HepG2 (cell line): ENCODE data around the gene C2orf42. TPM values are rescaled to one million over a fixed set of nuclear protein-coding genes. Genes with fewer than 3 reads are reported as not detected.

Source experiments
- EED ChIP-seq: sonication (generic); formaldehyde crosslinking; IDR thresholded peaks from 2 replicates; pipeline ENCODE4 v1.5.0; 2020; ENCODE audit warnings: mild to moderate bottlenecking, missing genetic modification reagents
- ERF ChIP-seq: IDR thresholded peaks from 2 replicates; pipeline ENCODE4 v1.6.1; 2018; ENCODE audit warnings: missing biosample characterization, missing genetic modification reagents
- ESRRA ChIP-seq: sonication (generic); formaldehyde crosslinking; IDR thresholded peaks from 2 replicates; pipeline ENCODE4 v1.5.1; 2020; ENCODE audit warnings: mild to moderate bottlenecking, low read depth, missing genetic modification reagents
- HES4 ChIP-seq: sonication (generic); formaldehyde crosslinking; IDR thresholded peaks from 2 replicates; pipeline ENCODE4 v1.9.0; 2021; ENCODE audit warnings: mild to moderate bottlenecking, missing genetic modification reagents, borderline replicate concordance
- HNF4A ChIP-seq: sonication (generic); formaldehyde crosslinking; IDR thresholded peaks from 2 replicates; pipeline ENCODE4 v1.4.0; 2020; ENCODE audit warnings: missing genetic modification reagents
- ISL2 ChIP-seq: sonication (generic); formaldehyde crosslinking; IDR thresholded peaks from 2 replicates; pipeline ENCODE4 v1.5.0; 2020; ENCODE audit warnings: missing genetic modification reagents
- KLF13 ChIP-seq: sonication (generic); formaldehyde crosslinking; IDR thresholded peaks from 2 replicates; pipeline ENCODE4 v1.4.0; 2020; ENCODE audit warnings: mild to moderate bottlenecking, missing genetic modification reagents
- KLF15 ChIP-seq: sonication (generic); formaldehyde crosslinking; IDR thresholded peaks from 2 replicates; pipeline ENCODE4 v1.8.1; 2023; ENCODE audit warnings: borderline replicate concordance, mild to moderate bottlenecking, inconsistent platforms, missing genetic modification reagents, mixed read lengths
- NCOA1 ChIP-seq: sonication (generic); formaldehyde crosslinking; IDR thresholded peaks from 2 replicates; pipeline ENCODE4 v1.9.0; 2021; ENCODE audit warnings: missing genetic modification reagents
- PCBP1 ChIP-seq: fragments of 200-400 bp; formaldehyde crosslinking; IDR thresholded peaks from 2 replicates; pipeline ENCODE4 v1.6.1; 2017; ENCODE audit warnings: mild to moderate bottlenecking, low read depth, low read length, borderline replicate concordance
- PREB ChIP-seq: sonication (generic); formaldehyde crosslinking; IDR thresholded peaks from 2 replicates; pipeline ENCODE4 v1.4.0; 2020; ENCODE audit warnings: missing genetic modification reagents
- RAD51 ChIP-seq: fragments of 450-650 bp; IDR thresholded peaks from 2 replicates; pipeline ENCODE4 v1.6.1; 2016; ENCODE audit warnings: borderline replicate concordance
- THAP8 ChIP-seq: sonication (generic); formaldehyde crosslinking; IDR thresholded peaks from 2 replicates; pipeline ENCODE4 v1.5.1; 2020; ENCODE audit warnings: missing genetic modification reagents, mild to moderate bottlenecking, borderline replicate concordance
- ZFP82 ChIP-seq: sonication (generic); formaldehyde crosslinking; IDR thresholded peaks from 2 replicates; pipeline ENCODE4 v1.5.1; 2020; ENCODE audit warnings: mild to moderate bottlenecking, missing genetic modification reagents, borderline replicate concordance
- ZNF12 ChIP-seq: sonication (generic); formaldehyde crosslinking; IDR thresholded peaks from 2 replicates; pipeline ENCODE4 v1.5.0; 2020; ENCODE audit warnings: missing genetic modification reagents
- ZNF430 ChIP-seq: sonication (generic); formaldehyde crosslinking; IDR thresholded peaks from 2 replicates; pipeline ENCODE4 v1.9.0; 2021; ENCODE audit warnings: mild to moderate bottlenecking, missing genetic modification reagents
- ZNF614 ChIP-seq: IDR thresholded peaks from 2 replicates; pipeline ENCODE4 v1.6.1; 2018; ENCODE audit warnings: missing biosample characterization, missing genetic modification reagents, inconsistent platforms, borderline replicate concordance
- ZNF800 ChIP-seq: sonication (generic); formaldehyde crosslinking; IDR thresholded peaks from 2 replicates; pipeline ENCODE4 v1.4.0; 2020; ENCODE audit warnings: missing genetic modification reagents
- polyA plus RNA-seq, 8 experiments: library from polyadenylated mRNA; depleted of rRNA in 3 of 8; stranded (reverse) in 7 of 8; unstranded in 1 of 8; fragments of >200 nt; fragmentation: Illumina TruSeq in 4 of 8; extraction: Trizol in 4 of 8; gene quantifications; 2 replicates each; pipeline versions ENCODE4 v1.2.1 to v1.2.3, GENCODE V29; 2011 to 2016; ENCODE audit warnings: low read depth in 4 of 8, missing spikeins in 1 of 8, mixed read lengths in 1 of 8; ENCODE audit not compliant: insufficient read depth in 1 of 8
- total RNA-seq, 5 experiments: library from RNA; depleted of rRNA; stranded (reverse); fragments of >200 nt; fragmentation: Illumina TruSeq; extraction: Trizol; gene quantifications; 2 replicates each; pipeline ENCODE4 v1.2.3, GENCODE V29; 2016; ENCODE audit warnings: low read depth in 1 of 5
- TF ChIP-seq, protein P1 (sequence below): sonication (generic); formaldehyde crosslinking; IDR thresholded peaks from 2 replicates; pipeline ENCODE4 v1.5.0; 2020; ENCODE audit warnings: mild to moderate bottlenecking, missing genetic modification reagents, borderline replicate concordance
- TF ChIP-seq, protein P2 (sequence below): sonication (generic); formaldehyde crosslinking; conservative IDR thresholded peaks from 2 replicates; pipeline ENCODE4 v1.4.0; 2020; ENCODE audit warnings: missing genetic modification reagents

C2orf42 gene
- total and polyA plus RNA-seq, 2 of the 13 experiments (the other 11 are each of a cell fraction or from before 2014, with no cell fraction given) = 9.3 to 9.9 TPM

GRCh38 chr2:70132244-70133126, 58.3 kb downstream of the C2orf42 start (continued):
- TF ChIP-seq, protein P1, sequence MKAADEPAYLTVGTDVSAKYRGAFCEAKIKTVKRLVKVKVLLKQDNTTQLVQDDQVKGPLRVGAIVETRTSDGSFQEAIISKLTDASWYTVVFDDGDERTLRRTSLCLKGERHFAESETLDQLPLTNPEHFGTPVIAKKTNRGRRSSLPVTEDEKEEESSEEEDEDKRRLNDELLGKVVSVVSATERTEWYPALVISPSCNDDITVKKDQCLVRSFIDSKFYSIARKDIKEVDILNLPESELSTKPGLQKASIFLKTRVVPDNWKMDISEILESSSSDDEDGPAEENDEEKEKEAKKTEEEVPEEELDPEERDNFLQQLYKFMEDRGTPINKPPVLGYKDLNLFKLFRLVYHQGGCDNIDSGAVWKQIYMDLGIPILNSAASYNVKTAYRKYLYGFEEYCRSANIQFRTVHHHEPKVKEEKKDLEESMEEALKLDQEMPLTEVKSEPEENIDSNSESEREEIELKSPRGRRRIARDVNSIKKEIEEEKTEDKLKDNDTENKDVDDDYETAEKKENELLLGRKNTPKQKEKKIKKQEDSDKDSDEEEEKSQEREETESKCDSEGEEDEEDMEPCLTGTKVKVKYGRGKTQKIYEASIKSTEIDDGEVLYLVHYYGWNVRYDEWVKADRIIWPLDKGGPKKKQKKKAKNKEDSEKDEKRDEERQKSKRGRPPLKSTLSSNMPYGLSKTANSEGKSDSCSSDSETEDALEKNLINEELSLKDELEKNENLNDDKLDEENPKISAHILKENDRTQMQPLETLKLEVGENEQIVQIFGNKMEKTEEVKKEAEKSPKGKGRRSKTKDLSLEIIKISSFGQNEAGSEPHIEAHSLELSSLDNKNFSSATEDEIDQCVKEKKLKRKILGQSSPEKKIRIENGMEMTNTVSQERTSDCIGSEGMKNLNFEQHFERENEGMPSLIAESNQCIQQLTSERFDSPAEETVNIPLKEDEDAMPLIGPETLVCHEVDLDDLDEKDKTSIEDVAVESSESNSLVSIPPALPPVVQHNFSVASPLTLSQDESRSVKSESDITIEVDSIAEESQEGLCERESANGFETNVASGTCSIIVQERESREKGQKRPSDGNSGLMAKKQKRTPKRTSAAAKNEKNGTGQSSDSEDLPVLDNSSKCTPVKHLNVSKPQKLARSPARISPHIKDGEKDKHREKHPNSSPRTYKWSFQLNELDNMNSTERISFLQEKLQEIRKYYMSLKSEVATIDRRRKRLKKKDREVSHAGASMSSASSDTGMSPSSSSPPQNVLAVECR (CRISPR knock-in tag) = 0 out of 2 replicates have a peak, but pooled peaks have one; percentile 56
- TF ChIP-seq ZNF12 = no peak; the same call in 1 of the 2 replicates
- no peak; the same call in 1 of the 2 replicates for TF ChIP-seq ISL2 (CRISPR knock-in tag)
- no peak for TF ChIP-seq KLF13 (CRISPR knock-in tag)
- TF ChIP-seq ZNF800 (CRISPR knock-in tag) = no peak
- TF ChIP-seq PREB (CRISPR knock-in tag) = no peak
- TF ChIP-seq RAD51 = no peak
- no peak for TF ChIP-seq HES4 (CRISPR knock-in tag)
- TF ChIP-seq ZNF614 (CRISPR knock-in tag) = 0 out of 2 replicates have a peak, but pooled peaks have one; percentile 75
- no peak for TF ChIP-seq ZNF430 (CRISPR knock-in tag)
- no peak for TF ChIP-seq THAP8 (CRISPR knock-in tag)
- no peak; the same call in 1 of the 2 replicates for TF ChIP-seq EED (CRISPR knock-in tag)
- TF ChIP-seq, protein P2, sequence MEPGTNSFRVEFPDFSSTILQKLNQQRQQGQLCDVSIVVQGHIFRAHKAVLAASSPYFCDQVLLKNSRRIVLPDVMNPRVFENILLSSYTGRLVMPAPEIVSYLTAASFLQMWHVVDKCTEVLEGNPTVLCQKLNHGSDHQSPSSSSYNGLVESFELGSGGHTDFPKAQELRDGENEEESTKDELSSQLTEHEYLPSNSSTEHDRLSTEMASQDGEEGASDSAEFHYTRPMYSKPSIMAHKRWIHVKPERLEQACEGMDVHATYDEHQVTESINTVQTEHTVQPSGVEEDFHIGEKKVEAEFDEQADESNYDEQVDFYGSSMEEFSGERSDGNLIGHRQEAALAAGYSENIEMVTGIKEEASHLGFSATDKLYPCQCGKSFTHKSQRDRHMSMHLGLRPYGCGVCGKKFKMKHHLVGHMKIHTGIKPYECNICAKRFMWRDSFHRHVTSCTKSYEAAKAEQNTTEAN = no peak
- TF ChIP-seq ZFP82 (CRISPR knock-in tag) = no peak
- TF ChIP-seq KLF15 (CRISPR knock-in tag) = no peak
- peak; percentile 64; the same call in 1 of the 2 replicates for TF ChIP-seq ESRRA (CRISPR knock-in tag)
- TF ChIP-seq HNF4A (CRISPR knock-in tag) = no peak
- TF ChIP-seq PCBP1 = no peak
- no peak for TF ChIP-seq ERF
- TF ChIP-seq NCOA1 (CRISPR knock-in tag) = 0 out of 2 replicates have a peak, but pooled peaks have one; percentile 83
